ENCODE data around the gene CELA3A.
"Not testable (repeated sequence)": the region's sequence is repeated elsewhere in the genome, so short reads cannot be mapped to it uniquely, and the experiment has no call there.

GRCh38 chr1:21996663-21996970 lies 4.8 kb upstream of the CELA3A start:
- TF ChIP-seq CTCF, POLR2A (IDR thresholded peaks at IDR 0.05): not testable (repeated sequence)
